HepG2 (cell line): Measurements from ENCODE around the gene VPS50. TPM values are rescaled to one million over a fixed set of nuclear protein-coding genes. Genes with fewer than 3 reads are reported as not detected.

Experiments used
- ATAC-seq: fragments of 200-7000 bp; cut with Tn5 transposase; 3 replicates; pipeline ENCODE4 v1.9.1; 2020; ENCODE audit warnings: mild to moderate bottlenecking, moderate library complexity
- BruUV-seq: library from RNA; stranded (reverse); fragments of 400-500 nt; replicated peaks from 2 replicates; lab custom pipeline; 2021; lab: Mats Ljungman, UMichigan
- CTCF ChIA-PET: fragments of 300-600 bp; formaldehyde crosslinking; extraction: SDS; loops from one replicate; lab custom pipeline; 2021; ENCODE audit warnings: low total read pairs, inconsistent platforms, low intra/inter-chr PET ratio; lab: Yijun Ruan, JAX
- POLR2A ChIA-PET: fragments of 350-600 bp; sonication (Branson Sonifier 250); formaldehyde crosslinking; loops from one replicate; lab custom pipeline; 2020; ENCODE audit warnings: antibody characterized with exemption, inconsistent platforms; lab: Yijun Ruan, JAX
- DNase-seq: peaks from one replicate; pipeline ENCODE4 v3.0.0-alpha.2; 2015; ENCODE audit warnings: low spot score
- FAIRE-seq: peaks from 3 replicates; lab custom pipeline; 2011; peaks lifted over from hg19 to GRCh38; lab: Jason Lieb, UNC
- H2AFZ ChIP-seq: one replicate; pipeline ENCODE4 v1.6.1; 2011; ENCODE audit warnings: low read length, inconsistent platforms
- H3K27ac ChIP-seq: fragments of 300-600 bp; 3 replicates; pipeline ENCODE4 v1.8.0; 2011; ENCODE audit warnings: mixed run types, mild to moderate bottlenecking, mixed read lengths, low read length, inconsistent platforms; ENCODE audit not compliant: insufficient read depth; ENCODE audit errors: extremely low read length
- H3K27me3 ChIP-seq, 2 experiments: fragments of 200-600 bp in 1 of 2; 2 replicates in 1 of 2; 3 replicates in 1 of 2; pipeline versions ENCODE4 v1.6.0 to v1.8.0; 2011; ENCODE audit warnings: low read length in 2 of 2, mild to moderate bottlenecking in 2 of 2, moderate library complexity in 2 of 2, inconsistent platforms in 1 of 2; ENCODE audit not compliant: insufficient read depth in 2 of 2, control insufficient read depth in 1 of 2
- H3K36me3 ChIP-seq, 2 experiments: fragments of 200-600 bp in 1 of 2; replicated peaks in 1 of 2; 2 replicates in 1 of 2; 3 replicates in 1 of 2; pipeline versions ENCODE4 v1.5.1 to v1.8.0; 2011; ENCODE audit warnings: low read length in 2 of 2, inconsistent platforms in 1 of 2; ENCODE audit not compliant: insufficient read depth in 2 of 2, control insufficient read depth in 1 of 2
- H3K4me1 ChIP-seq: 2 replicates; pipeline ENCODE4 v1.5.1; 2012; ENCODE audit warnings: low read length, inconsistent platforms; ENCODE audit not compliant: insufficient read depth
- H3K4me2 ChIP-seq: 2 replicates; pipeline ENCODE4 v1.6.0; 2011; ENCODE audit warnings: low read depth, low read length, inconsistent platforms
- H3K4me3 ChIP-seq, 3 experiments: fragments of 200-600 bp in 1 of 3; sonication (generic), shearing (Covaris generic) in 1 of 3; replicated peaks in 1 of 3; 2 replicates each; pipeline ENCODE4 v1.5.1; 2011 to 2016; ENCODE audit warnings: low read length in 3 of 3, inconsistent platforms in 2 of 3, low read depth in 2 of 3, mild to moderate bottlenecking in 2 of 3, control low read depth in 1 of 3, mixed read lengths in 1 of 3; ENCODE audit not compliant: insufficient read depth in 1 of 3
- H3K79me2 ChIP-seq: one replicate; pipeline ENCODE4 v1.6.1; 2011; ENCODE audit warnings: low read length, inconsistent platforms; ENCODE audit not compliant: insufficient read depth
- H3K9ac ChIP-seq: 2 replicates; pipeline ENCODE4 v1.6.0; 2011; ENCODE audit warnings: mild to moderate bottlenecking, low read depth, low read length, inconsistent platforms; ENCODE audit not compliant: insufficient read depth
- H3K9me3 ChIP-seq: 2 replicates; pipeline ENCODE4 v1.5.1; 2012; ENCODE audit warnings: mild to moderate bottlenecking, low read length
- H4K20me1 ChIP-seq: 2 replicates; pipeline ENCODE4 v1.6.0; 2011; ENCODE audit warnings: inconsistent platforms, mild to moderate bottlenecking, low read length, moderate library complexity; ENCODE audit not compliant: insufficient read depth
- ARHGAP35 ChIP-seq: sonication (generic); formaldehyde crosslinking; IDR thresholded peaks from 2 replicates; pipeline ENCODE4 v1.9.0; 2022; ENCODE audit warnings: mild to moderate bottlenecking, inconsistent platforms, moderate library complexity, missing genetic modification reagents, borderline replicate concordance
- CREM ChIP-seq, 2 experiments: sonication (generic) in 1 of 2; formaldehyde crosslinking in 1 of 2; IDR thresholded peaks; 2 replicates each; pipeline versions ENCODE4 v1.4.0 to v1.6.1; 2016 to 2020; ENCODE audit warnings: antibody characterized with exemption in 1 of 2, mild to moderate bottlenecking in 1 of 2, missing genetic modification reagents in 1 of 2
- FOXO1 ChIP-seq: sonication (generic); formaldehyde crosslinking; IDR thresholded peaks from 2 replicates; pipeline ENCODE4 v1.4.0; 2020; ENCODE audit warnings: missing genetic modification reagents
- GATA4 ChIP-seq: sonication (generic); IDR thresholded peaks from 2 replicates; pipeline ENCODE4 v1.6.1; 2016; ENCODE audit warnings: antibody characterized with exemption, low read depth, borderline replicate concordance
- HINFP ChIP-seq: sonication (generic); formaldehyde crosslinking; IDR thresholded peaks from 2 replicates; pipeline ENCODE4 v1.4.0; 2020; ENCODE audit warnings: low read depth, mild to moderate bottlenecking, missing genetic modification reagents
- MTA3 ChIP-seq: sonication (generic); formaldehyde crosslinking; IDR thresholded peaks from 2 replicates; pipeline ENCODE4 v1.4.0; 2020; ENCODE audit warnings: missing genetic modification reagents
- MXD4 ChIP-seq: IDR thresholded peaks from 2 replicates; pipeline ENCODE4 v1.6.1; 2016; ENCODE audit warnings: mild to moderate bottlenecking, missing biosample characterization, missing genetic modification reagents
- PLRG1 ChIP-seq: fragments of 450-650 bp; conservative IDR thresholded peaks from 2 replicates; pipeline ENCODE4 v1.6.1; 2016
- PLSCR1 ChIP-seq: sonication (generic); formaldehyde crosslinking; IDR thresholded peaks from 2 replicates; pipeline ENCODE4 v1.5.0; 2020; ENCODE audit warnings: missing genetic modification reagents, mild to moderate bottlenecking, borderline replicate concordance
- TMF1 ChIP-seq: sonication (generic); formaldehyde crosslinking; IDR thresholded peaks from 2 replicates; pipeline ENCODE4 v1.8.1; 2022; ENCODE audit warnings: low read depth, missing genetic modification reagents
- U2AF1 ChIP-seq: fragments of 200-400 bp; formaldehyde crosslinking; optimal IDR thresholded peaks from 2 replicates; pipeline ENCODE3; 2017; ENCODE audit warnings: mild to moderate bottlenecking, low read depth, low read length
- YEATS2 ChIP-seq: sonication (generic); formaldehyde crosslinking; IDR thresholded peaks from 2 replicates; pipeline ENCODE4 v1.4.0; 2020; ENCODE audit warnings: missing genetic modification reagents, borderline replicate concordance
- ZBTB7A ChIP-seq: sonication (generic); formaldehyde crosslinking; IDR thresholded peaks from 2 replicates; pipeline ENCODE4 v1.8.0; 2022; ENCODE audit warnings: mild to moderate bottlenecking, missing genetic modification reagents
- ZFAT ChIP-seq: sonication (generic); formaldehyde crosslinking; conservative IDR thresholded peaks from 2 replicates; pipeline ENCODE4 v1.8.1; 2023; ENCODE audit warnings: missing genetic modification reagents, inconsistent platforms
- ZNF597 ChIP-seq: sonication (generic); formaldehyde crosslinking; IDR thresholded peaks from 2 replicates; pipeline ENCODE4 v1.5.0; 2020; ENCODE audit warnings: missing genetic modification reagents
- ZXDC ChIP-seq: sonication (generic); formaldehyde crosslinking; IDR thresholded peaks from 2 replicates; pipeline ENCODE4 v1.5.0; 2020; ENCODE audit warnings: mild to moderate bottlenecking, missing genetic modification reagents
- in situ Hi-C: cut with HindIII; loops from 2 replicates; pipeline ENCODE4 v1.10.0; 2017; ENCODE audit warnings: low pct_unique_long_range_greater_than_20kb; ENCODE audit not compliant: extremely low pct_ligation_motif_present
- intact Hi-C: fragments of 100-400 bp; cut with micrococcal nuclease; formaldehyde crosslinking; loops from one replicate; pipeline ENCODE4 v1.10.0; 2022; ENCODE audit not compliant: unreplicated experiment
- polyA plus RNA-seq, 8 experiments: library from polyadenylated mRNA; depleted of rRNA in 3 of 8; stranded (reverse) in 7 of 8; unstranded in 1 of 8; fragments of >200 nt; fragmentation: Illumina TruSeq in 4 of 8; extraction: Trizol in 4 of 8; gene quantifications; 2 replicates each; pipeline versions ENCODE4 v1.2.1 to v1.2.3, GENCODE V29; 2011 to 2016; ENCODE audit warnings: low read depth in 4 of 8, missing spikeins in 1 of 8, mixed read lengths in 1 of 8; ENCODE audit not compliant: insufficient read depth in 1 of 8
- total RNA-seq, 5 experiments: library from RNA; depleted of rRNA; stranded (reverse); fragments of >200 nt; fragmentation: Illumina TruSeq; extraction: Trizol; gene quantifications; 2 replicates each; pipeline ENCODE4 v1.2.3, GENCODE V29; 2016; ENCODE audit warnings: low read depth in 1 of 5

The VPS50 gene
- total and polyA plus RNA-seq, 2 of the 13 experiments (the other 11 are each of a cell fraction or from before 2014, with no cell fraction given): 10.3 to 20.4 TPM

- TF ChIP-seq CREM (IDR thresholded peaks at IDR 0.05) (no peak), CREM (CRISPR knock-in tag; IDR thresholded peaks at IDR 0.05) (no peak), ZFAT (CRISPR knock-in tag) (no peak), PLRG1 (no peak), MTA3 (CRISPR knock-in tag) (no peak), HINFP (CRISPR knock-in tag) (no peak), TMF1 (CRISPR knock-in tag) (no peak), YEATS2 (no peak), ZBTB7A (CRISPR knock-in tag) (no peak), GATA4 (no peak), ZXDC (CRISPR knock-in tag) (no peak), PLSCR1 (no peak), ARHGAP35 (CRISPR knock-in tag) (no peak), MXD4 (no peak), FOXO1 (CRISPR knock-in tag) (no peak), U2AF1 (no peak), ZNF597 (CRISPR knock-in tag) (no peak)
- Histone ChIP-seq H4K20me1 (no peaks in the 10 kb centered on the region), H2AFZ (no peak overlapping the region), H3K9me3 (no peaks in the 10 kb centered on the region), H3K27ac (no peak overlapping the region), H3K36me3 (no peaks in the 10 kb centered on the region), H3K27me3 (no peaks in the 10 kb centered on the region), H3K4me3 (no peak overlapping the region), H3K9ac (no peak overlapping the region), H3K4me2 (no peak overlapping the region), H3K79me2 (no peaks in the 10 kb centered on the region), H3K4me1 (no peaks in the 10 kb centered on the region)
- ATAC-seq (no peak), DNase-seq (no peak), FAIRE-seq (no peak)
- CTCF ChIA-PET: no interaction called here
- intact Hi-C loops: no loop called here
- POLR2A ChIA-PET: no interaction called here
- in situ Hi-C loops: no loop called here
- BruUV-seq: no TSS peak
These were observed 33.7 kb upstream of the VPS50 start for GRCh38 chr7:93198472-93198871.
